ENCODE measurements around the gene APC. TPM values are rescaled to one million over a fixed set of nuclear protein-coding genes. Genes with fewer than 3 reads are reported as not detected.
A peak's percentile ranks its signal among the peaks of the same experiment; 100 is the strongest.

Gene APC
- total RNA-seq, 1 donor from 2014 or later, result 48.5 TPM

DNA sequence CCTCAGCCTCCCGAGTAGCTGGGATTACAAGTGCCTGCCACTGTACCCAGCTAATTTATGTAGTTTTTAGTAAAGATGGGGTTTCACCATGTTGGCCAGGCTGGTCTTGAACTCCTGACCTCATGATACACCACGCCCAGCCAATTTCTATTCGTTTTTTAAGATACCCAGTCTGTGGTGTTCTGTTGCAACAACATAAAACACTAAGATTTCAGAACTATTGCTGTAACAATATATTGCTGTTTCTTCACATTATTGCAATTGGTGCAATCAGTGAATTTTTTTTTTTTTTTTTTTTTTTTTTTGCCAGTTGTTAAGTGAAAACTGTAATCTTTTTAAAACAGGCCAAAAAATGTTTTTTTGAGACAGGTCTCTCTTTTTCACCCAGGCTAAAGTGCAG, 133.3 kb downstream of the APC start:
- Mint-ChIP-seq H3K4me1 (ENCODE audit: low read depth) (no peaks in the 10 kb centered on the region), H3K9me3 (ENCODE audit: low read depth) (no peaks in the 10 kb centered on the region), H3K4me3 (ENCODE audit: low read depth) (no peak overlapping the region), H3K36me3 (ENCODE audit: insufficient read depth) (peaks cover 23% of the 10 kb centered on the region), H3K27ac (no peak overlapping the region), H3K27me3 (no peaks in the 10 kb centered on the region)
- TF ChIP-seq, protein P1, sequence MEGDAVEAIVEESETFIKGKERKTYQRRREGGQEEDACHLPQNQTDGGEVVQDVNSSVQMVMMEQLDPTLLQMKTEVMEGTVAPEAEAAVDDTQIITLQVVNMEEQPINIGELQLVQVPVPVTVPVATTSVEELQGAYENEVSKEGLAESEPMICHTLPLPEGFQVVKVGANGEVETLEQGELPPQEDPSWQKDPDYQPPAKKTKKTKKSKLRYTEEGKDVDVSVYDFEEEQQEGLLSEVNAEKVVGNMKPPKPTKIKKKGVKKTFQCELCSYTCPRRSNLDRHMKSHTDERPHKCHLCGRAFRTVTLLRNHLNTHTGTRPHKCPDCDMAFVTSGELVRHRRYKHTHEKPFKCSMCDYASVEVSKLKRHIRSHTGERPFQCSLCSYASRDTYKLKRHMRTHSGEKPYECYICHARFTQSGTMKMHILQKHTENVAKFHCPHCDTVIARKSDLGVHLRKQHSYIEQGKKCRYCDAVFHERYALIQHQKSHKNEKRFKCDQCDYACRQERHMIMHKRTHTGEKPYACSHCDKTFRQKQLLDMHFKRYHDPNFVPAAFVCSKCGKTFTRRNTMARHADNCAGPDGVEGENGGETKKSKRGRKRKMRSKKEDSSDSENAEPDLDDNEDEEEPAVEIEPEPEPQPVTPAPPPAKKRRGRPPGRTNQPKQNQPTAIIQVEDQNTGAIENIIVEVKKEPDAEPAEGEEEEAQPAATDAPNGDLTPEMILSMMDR (IDR thresholded peaks at IDR 0.05; ENCODE audit: unreplicated experiment), result no peak
- DNase-seq (ENCODE audit: low spot score, unreplicated experiment), result no peak

DNA sequence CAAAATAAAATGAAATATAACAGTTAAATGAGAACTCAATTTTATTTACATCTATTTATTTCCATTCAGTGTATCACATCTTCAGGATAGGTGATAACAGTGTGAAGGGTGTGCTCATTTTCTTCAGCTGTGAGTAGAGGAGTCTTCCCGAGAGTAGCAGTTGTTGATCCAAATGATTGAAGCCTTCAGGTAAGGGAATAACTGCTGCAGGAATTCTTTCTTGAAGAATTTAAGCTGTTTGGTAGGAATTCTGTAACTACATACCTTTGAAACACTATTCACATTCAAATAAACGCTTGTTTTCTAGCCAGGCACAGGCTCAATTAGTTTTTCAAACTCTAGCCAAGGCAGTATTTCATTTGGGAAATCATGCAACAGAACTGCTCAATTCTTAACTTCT, 138.7 kb downstream of the APC start:
- H3K9me3 Mint-ChIP-seq (ENCODE audit: low read depth), result no peaks in the 10 kb centered on the region
- H3K4me1 Mint-ChIP-seq (ENCODE audit: low read depth), result no peaks in the 10 kb centered on the region
- TF ChIP-seq, protein P1 (IDR thresholded peaks at IDR 0.05; ENCODE audit: unreplicated experiment), result no peak
- H3K36me3 Mint-ChIP-seq (ENCODE audit: insufficient read depth), result peaks cover 11% of the 10 kb centered on the region
- H3K4me3 Mint-ChIP-seq (ENCODE audit: low read depth), result no peak overlapping the region
- H3K27ac Mint-ChIP-seq, result peak overlapping the region; percentile 37
- DNase-seq (ENCODE audit: low spot score, unreplicated experiment), result no peak
- H3K27me3 Mint-ChIP-seq, result no peaks in the 10 kb centered on the region

DNA sequence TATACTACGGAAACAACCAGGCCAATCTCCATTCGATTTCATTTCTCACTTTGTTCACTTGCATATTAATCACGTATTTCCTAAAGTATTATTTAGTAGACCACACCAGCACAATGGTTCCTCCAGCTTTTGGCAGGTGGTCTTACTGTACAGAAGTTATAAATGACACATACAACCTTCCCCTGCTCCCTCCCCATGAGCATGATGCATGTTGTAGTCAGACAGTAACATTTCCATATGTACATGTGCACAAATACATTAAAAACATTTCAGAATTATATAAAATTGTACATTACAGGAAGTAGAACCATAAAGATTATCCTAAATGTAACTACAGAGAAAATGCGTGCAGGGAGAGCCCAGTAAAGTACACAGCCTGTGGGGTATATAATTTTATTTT, 140.4 kb downstream of the APC start:
- H3K27me3 Mint-ChIP-seq, result no peaks in the 10 kb centered on the region
- H3K27ac Mint-ChIP-seq, result peak overlapping the region; percentile 67
- DNase-seq (ENCODE audit: low spot score, unreplicated experiment), result no peak
- H3K4me1 Mint-ChIP-seq (ENCODE audit: low read depth), result no peaks in the 10 kb centered on the region
- no peak overlapping the region for H3K4me3 Mint-ChIP-seq (ENCODE audit: low read depth)
- TF ChIP-seq, protein P1 (IDR thresholded peaks at IDR 0.05; ENCODE audit: unreplicated experiment), result no peak
- H3K9me3 Mint-ChIP-seq (ENCODE audit: low read depth), result no peaks in the 10 kb centered on the region
- H3K36me3 Mint-ChIP-seq (ENCODE audit: insufficient read depth), result peaks cover 9% of the 10 kb centered on the region

DNA sequence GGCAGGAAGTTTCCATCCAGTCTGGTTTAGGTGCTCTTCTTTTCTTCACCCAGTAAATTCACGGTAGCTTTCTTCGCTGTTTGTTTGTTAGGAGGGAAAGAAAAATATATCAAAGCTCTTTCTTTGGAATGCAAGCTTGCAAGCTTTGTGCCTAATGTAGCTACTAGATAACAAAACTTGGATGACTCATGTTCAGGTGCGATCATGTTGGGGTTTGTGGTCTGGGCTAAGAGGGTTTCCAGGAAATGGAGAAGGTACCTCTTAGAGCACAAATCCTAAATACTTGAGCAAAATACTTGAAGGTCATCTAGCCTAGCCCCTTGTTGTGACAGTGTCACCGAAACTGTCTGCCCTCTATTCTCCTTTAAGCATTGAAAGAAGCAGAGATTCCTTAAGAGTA, 141.1 kb downstream of the APC start:
- Mint-ChIP-seq H3K4me3 (ENCODE audit: low read depth) (no peak overlapping the region), H3K9me3 (ENCODE audit: low read depth) (no peaks in the 10 kb centered on the region), H3K36me3 (ENCODE audit: insufficient read depth) (peaks cover 9% of the 10 kb centered on the region), H3K27me3 (no peaks in the 10 kb centered on the region), H3K4me1 (ENCODE audit: low read depth) (no peaks in the 10 kb centered on the region), H3K27ac (peak overlapping the region; percentile 47)
- TF ChIP-seq, protein P1 (IDR thresholded peaks at IDR 0.05; ENCODE audit: unreplicated experiment), result no peak
- no peak for DNase-seq (ENCODE audit: low spot score, unreplicated experiment)

DNA sequence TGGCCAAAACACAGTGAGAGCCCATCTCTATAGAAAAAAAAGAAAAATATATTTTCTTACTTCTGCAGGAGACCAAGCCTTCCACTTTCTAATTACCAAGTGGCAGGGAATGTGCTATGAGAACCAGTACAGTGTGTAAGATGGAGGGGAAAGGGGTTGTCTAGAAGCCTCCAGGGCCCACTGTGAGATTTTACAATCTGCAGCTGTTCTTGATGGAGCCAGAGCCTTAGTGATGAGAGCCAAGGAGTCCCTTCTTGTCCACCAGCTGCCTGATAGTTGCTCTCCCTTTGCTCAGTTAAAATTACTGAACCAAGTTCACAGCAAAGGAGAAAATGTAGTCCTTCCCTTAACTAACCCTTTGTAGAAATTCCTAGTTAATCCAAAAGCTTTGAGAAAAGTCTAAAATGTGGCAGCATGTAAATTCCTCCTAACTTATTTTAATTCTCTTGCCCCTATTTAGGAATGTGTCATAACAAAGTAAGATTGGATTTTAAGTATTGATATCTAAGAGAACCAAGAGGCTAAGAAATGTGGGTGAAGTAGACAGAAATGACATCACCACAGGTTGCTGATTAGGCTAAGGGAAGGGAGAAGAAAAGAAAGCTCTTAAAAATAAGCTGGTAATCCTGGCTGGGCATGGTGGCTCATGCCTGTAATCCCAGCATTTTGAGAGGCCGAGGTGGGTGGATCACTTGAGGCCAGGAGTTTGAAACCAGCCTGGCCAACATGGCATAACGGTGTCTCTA, 142.7 kb downstream of the APC start:
- H3K27ac Mint-ChIP-seq, result no peak overlapping the region
- no peaks in the 10 kb centered on the region for H3K9me3 Mint-ChIP-seq (ENCODE audit: low read depth)
- no peaks in the 10 kb centered on the region for H3K27me3 Mint-ChIP-seq
- no peaks in the 10 kb centered on the region for H3K4me1 Mint-ChIP-seq (ENCODE audit: low read depth)
- no peak overlapping the region for H3K4me3 Mint-ChIP-seq (ENCODE audit: low read depth)
- peaks cover 10% of the 10 kb centered on the region for H3K36me3 Mint-ChIP-seq (ENCODE audit: insufficient read depth)
- DNase-seq (ENCODE audit: low spot score, unreplicated experiment), result no peak
- TF ChIP-seq, protein P1 (IDR thresholded peaks at IDR 0.05; ENCODE audit: unreplicated experiment), result no peak

Measured in progenitor cell of endocrine pancreas (in vitro differentiated cells).